Fibroblast of lung (primary cell): Measurements from ENCODE around the gene DNALI1.

ENCODE experiments used
- CTCF ChIP-seq, 2 donors: IDR thresholded peaks in 1 of 2; conservative IDR thresholded peaks in 1 of 2; 1 replicate in 1 of 2; 2 replicates in 1 of 2; pipeline ENCODE4 v1.5.1; 2011 to 2012; ENCODE audit warnings: low read length in 2 of 2, control low read depth in 1 of 2, inconsistent platforms in 1 of 2, low read depth in 1 of 2, mild to moderate bottlenecking in 1 of 2
- EZH2 ChIP-seq: IDR thresholded peaks from 2 replicates; pipeline ENCODE4 v1.5.1; 2012; ENCODE audit warnings: low read length, control low read depth, mild to moderate bottlenecking; ENCODE audit errors: missing control alignments

- TF ChIP-seq EZH2, result no peak
- TF ChIP-seq CTCF (conservative IDR thresholded peaks at IDR 0.05 in 1 of 2, IDR thresholded peaks at IDR 0.05 in 1 of 2; ENCODE audit: low read depth in 1 of 2, low read length in 2 of 2), result peak in 1 of 2 donors; percentile 15
Measured at GRCh38 chr1:37514350-37515184, 42.2 kb upstream of the DNALI1 start, which contains the start of gene MEAF6.
